PC-3 (cell line): ENCODE measurements around the gene GPR146.

ENCODE experiments used
- EZH2phosphoT487 ChIP-seq: fragments of 300-600 bp; sonication (generic); IDR thresholded peaks from 2 replicates; pipeline ENCODE4 v1.6.1; 2018; ENCODE audit warnings: mild to moderate bottlenecking, antibody characterized with exemption, low read length, borderline replicate concordance
- TF ChIP-seq, protein P1 (sequence below): fragments of 300-600 bp; sonication (generic); conservative IDR thresholded peaks from 2 replicates; pipeline ENCODE4 v1.5.1; 2017; ENCODE audit warnings: antibody characterized with exemption, low read depth, mild to moderate bottlenecking, low read length

- TF ChIP-seq EZH2phosphoT487, result no peak
- TF ChIP-seq, protein P1, sequence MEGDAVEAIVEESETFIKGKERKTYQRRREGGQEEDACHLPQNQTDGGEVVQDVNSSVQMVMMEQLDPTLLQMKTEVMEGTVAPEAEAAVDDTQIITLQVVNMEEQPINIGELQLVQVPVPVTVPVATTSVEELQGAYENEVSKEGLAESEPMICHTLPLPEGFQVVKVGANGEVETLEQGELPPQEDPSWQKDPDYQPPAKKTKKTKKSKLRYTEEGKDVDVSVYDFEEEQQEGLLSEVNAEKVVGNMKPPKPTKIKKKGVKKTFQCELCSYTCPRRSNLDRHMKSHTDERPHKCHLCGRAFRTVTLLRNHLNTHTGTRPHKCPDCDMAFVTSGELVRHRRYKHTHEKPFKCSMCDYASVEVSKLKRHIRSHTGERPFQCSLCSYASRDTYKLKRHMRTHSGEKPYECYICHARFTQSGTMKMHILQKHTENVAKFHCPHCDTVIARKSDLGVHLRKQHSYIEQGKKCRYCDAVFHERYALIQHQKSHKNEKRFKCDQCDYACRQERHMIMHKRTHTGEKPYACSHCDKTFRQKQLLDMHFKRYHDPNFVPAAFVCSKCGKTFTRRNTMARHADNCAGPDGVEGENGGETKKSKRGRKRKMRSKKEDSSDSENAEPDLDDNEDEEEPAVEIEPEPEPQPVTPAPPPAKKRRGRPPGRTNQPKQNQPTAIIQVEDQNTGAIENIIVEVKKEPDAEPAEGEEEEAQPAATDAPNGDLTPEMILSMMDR, result no peak
Observed at GRCh38 chr7:1078985-1079384, 34.6 kb downstream of the GPR146 start.
